Mesothelial cell of epicardium (in vitro differentiated cells): Measurements from ENCODE around the gene MCRIP1. TPM values are rescaled to one million over a fixed set of nuclear protein-coding genes. Genes with fewer than 3 reads are reported as not detected.

Source experiments
- DNase-seq, 2 experiments: peaks; one replicate each; pipeline ENCODE4 v3.0.0; 2021; ENCODE audit warnings: low spot score in 2 of 2; ENCODE audit not compliant: unreplicated experiment in 2 of 2
- H3K27ac Mint-ChIP-seq: 2 replicates; pipeline ENCODE4 v1.8.0; 2021; ENCODE audit warnings: mixed read lengths
- H3K27me3 Mint-ChIP-seq: 2 replicates; pipeline ENCODE4 v1.8.0; 2021; ENCODE audit warnings: low read depth, mixed read lengths
- H3K36me3 Mint-ChIP-seq: 2 replicates; pipeline ENCODE4 v1.8.0; 2021; ENCODE audit warnings: mixed read lengths
- H3K4me1 Mint-ChIP-seq: 2 replicates; pipeline ENCODE4 v1.8.0; 2021; ENCODE audit warnings: mixed read lengths
- H3K4me3 Mint-ChIP-seq: 2 replicates; pipeline ENCODE4 v1.8.0; 2021; ENCODE audit warnings: mild to moderate bottlenecking, moderate library complexity, mixed read lengths
- H3K9me3 Mint-ChIP-seq: 2 replicates; pipeline ENCODE4 v1.8.0; 2021; ENCODE audit warnings: mixed read lengths
- CTCF ChIP-seq: fragments of 200-600 bp; sonication (generic); IDR thresholded peaks from one replicate; pipeline ENCODE4 v1.5.0; 2021; ENCODE audit warnings: antibody characterized with exemption; ENCODE audit not compliant: unreplicated experiment
- total RNA-seq: library from RNA; stranded (reverse); gene quantifications from 3 replicates; pipeline ENCODE4 v1.2.1, GENCODE V29; 2021

MCRIP1 gene
- total RNA-seq, 1 donor from 2014 or later = 104 TPM

GRCh38 chr17:81839301-81839700 lies 6.2 kb upstream of the MCRIP1 start:
- no peak for TF ChIP-seq CTCF
- DNase-seq = no peak
- no peaks in the 10 kb centered on the region for H3K9me3 Mint-ChIP-seq
- H3K4me3 Mint-ChIP-seq = no peak overlapping the region
- no peaks in the 10 kb centered on the region for H3K27me3 Mint-ChIP-seq
- peaks cover 8% of the 10 kb centered on the region for H3K36me3 Mint-ChIP-seq
- H3K27ac Mint-ChIP-seq = no peak overlapping the region
- H3K4me1 Mint-ChIP-seq = peaks cover 8% of the 10 kb centered on the region

- Mint-ChIP-seq H3K27ac (peak overlapping the region; percentile 85), H3K27me3 (no peaks in the 10 kb centered on the region), H3K4me1 (peaks cover 10% of the 10 kb centered on the region), H3K9me3 (no peaks in the 10 kb centered on the region), H3K4me3 (no peak overlapping the region), H3K36me3 (peaks cover 5% of the 10 kb centered on the region)
- TF ChIP-seq CTCF = no peak
- no peak for DNase-seq
These were observed 5.7 kb upstream of the MCRIP1 start for GRCh38 chr17:81838753-81839255.

DNA sequence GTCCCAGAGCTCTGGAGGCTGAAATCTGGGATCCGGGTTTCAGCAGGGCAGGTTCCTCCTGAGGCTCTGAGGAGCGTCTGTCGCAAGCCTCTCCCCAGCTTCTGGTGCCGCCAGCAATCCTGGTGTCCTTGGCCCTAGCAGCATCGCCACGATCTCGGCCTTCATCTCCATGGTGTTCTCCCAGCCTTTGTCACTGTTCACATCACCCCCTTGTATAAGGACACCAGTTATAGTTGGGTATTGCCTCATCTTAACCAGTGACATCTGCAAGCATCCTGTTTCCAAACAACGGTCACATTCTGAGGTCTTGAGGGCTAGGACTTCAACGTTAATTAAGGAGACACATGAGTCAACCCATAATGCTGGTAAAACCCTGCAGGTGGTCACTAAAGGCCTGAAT lies 4.5 kb upstream of the MCRIP1 start:
- peak overlapping the region; percentile 5 for H3K27ac Mint-ChIP-seq
- DNase-seq = no peak
- no peaks in the 10 kb centered on the region for H3K27me3 Mint-ChIP-seq
- H3K4me3 Mint-ChIP-seq = no peak overlapping the region
- no peaks in the 10 kb centered on the region for H3K36me3 Mint-ChIP-seq
- TF ChIP-seq CTCF = no peak
- H3K9me3 Mint-ChIP-seq = no peaks in the 10 kb centered on the region
- peaks cover 13% of the 10 kb centered on the region for H3K4me1 Mint-ChIP-seq

- peak within 1 kb of the TSS; percentile 96 for H3K27ac Mint-ChIP-seq
- DNase-seq = no peak
- peaks cover 23% of the 10 kb centered on the region for H3K4me1 Mint-ChIP-seq
- TF ChIP-seq CTCF = no peak
- H3K27me3 Mint-ChIP-seq = no peaks in the 10 kb centered on the region
- H3K36me3 Mint-ChIP-seq = no peaks in the 10 kb centered on the region
- peak within 1 kb of the TSS; percentile 81 for H3K4me3 Mint-ChIP-seq
- H3K9me3 Mint-ChIP-seq = no peaks in the 10 kb centered on the region
These were observed 1.8 kb upstream of the MCRIP1 start, which contains the start of gene PPP1R27 for GRCh38 chr17:81834831-81835267. Gene PPP1R27 (minus strand): TSS chr17:81835050. CDS start chr17:81834953, 97 bp downstream.

- Mint-ChIP-seq H3K9me3 (no peaks in the 10 kb centered on the region), H3K27me3 (no peaks in the 10 kb centered on the region), H3K4me3 (peak overlapping the region; percentile 81), H3K36me3 (no peaks in the 10 kb centered on the region), H3K27ac (peak overlapping the region; percentile 96), H3K4me1 (peaks cover 25% of the 10 kb centered on the region)
- DNase-seq = no peak
- TF ChIP-seq CTCF = no peak
These were observed 1.1 kb upstream of the MCRIP1 start for GRCh38 chr17:81833921-81834830.
